ENCODE measurements around the gene ACTR2. TPM values are rescaled to one million over a fixed set of nuclear protein-coding genes. Genes with fewer than 3 reads are reported as not detected.
A peak's percentile ranks its signal among the peaks of the same experiment; 100 is the strongest.

ACTR2 gene
- total RNA-seq, 4 donors from 2014 or later = 56.9 to 123 (median 81.8) TPM

GRCh38 chr2:65186093-65186868 is 41.4 kb upstream of the ACTR2 start:
- Histone ChIP-seq H3K4me3 (peak overlapping the region in 1 of 4 donors; percentile 13), H3K36me3 (no peaks in the 10 kb centered on the region), H3K9me3 (no peaks in the 10 kb centered on the region), H3K27me3 (no peaks in the 10 kb centered on the region), H3K27ac (peak overlapping the region; percentile 68 to 83 (median 76)), H3K4me1 (peaks cover 5 to 25% (median 13%) of the 10 kb centered on the region in 4 donors)
- TF ChIP-seq EP300 (IDR thresholded peaks at IDR 0.05; ENCODE audit: low read depth) = no peak
- TF ChIP-seq POLR2AphosphoS5 (IDR thresholded peaks at IDR 0.05) = peak in 2 of 3 donors; percentile 23 to 29
- peak in 1 of 5 experiments; percentile 50 for TF ChIP-seq CTCF (IDR thresholded peaks at IDR 0.05)
- in situ Hi-C loops (cut with MboI; ENCODE audit: low pct_ligation_motif_present in 1 of 4, low pct_unique_long_range_greater_than_20kb in 1 of 4, low sequenced_read_pairs in 3 of 4) = loop anchor here (10.0 to 25.0 kb wide), 3 partner anchors 121 to 274 kb away; partner anchors contain the start of gene CEP68 (in 2 of the 4)
- intact Hi-C loops (cut with DNase I; ENCODE audit: low total_unique reads) = loop anchor here (5.0 kb wide), 1 partner anchor 269 kb away; no protein-coding TSS in a partner anchor
- peak; percentile 59 for DNase-seq
- 56 to 64% methylated on average over 3 to 23 of the region's 23 CpGs for WGBS, 2 donors (ENCODE audit: low coverage in 1 of 2)

GRCh38 chr2:65186872-65187851 is 40.5 kb upstream of the ACTR2 start:
- 42% methylated on average over 7 to 19 of the region's 19 CpGs for WGBS, 2 donors (ENCODE audit: low coverage in 1 of 2)
- TF ChIP-seq CTCF (IDR thresholded peaks at IDR 0.05) (peak; percentile 74 to 88 (median 84)), POLR2AphosphoS5 (IDR thresholded peaks at IDR 0.05) (no peak), POLR2A (IDR thresholded peaks at IDR 0.05) (no peak), EP300 (IDR thresholded peaks at IDR 0.05; ENCODE audit: low read depth) (no peak)
- Histone ChIP-seq H3K27me3 (no peaks in the 10 kb centered on the region), H3K4me1 (peaks cover 5 to 25% (median 13%) of the 10 kb centered on the region in 4 donors), H3K36me3 (no peaks in the 10 kb centered on the region), H3K4me3 (peak overlapping the region in 1 of 4 donors; percentile 13), H3K9me3 (no peaks in the 10 kb centered on the region), H3K27ac (peak overlapping the region; percentile 68 to 83 (median 76))
- intact Hi-C loops (cut with DNase I; ENCODE audit: low total_unique reads) = loop anchor here (5.0 kb wide), 1 partner anchor 270 kb away; no protein-coding TSS in a partner anchor
- peak; percentile 89 for DNase-seq
- in situ Hi-C loops (cut with MboI; ENCODE audit: low pct_ligation_motif_present in 1 of 4, low pct_unique_long_range_greater_than_20kb in 1 of 4, low sequenced_read_pairs in 3 of 4) = loop anchor here (10.0 to 25.0 kb wide), 3 partner anchors 122 to 275 kb away; partner anchors contain the start of gene CEP68 (in 2 of the 4)

GRCh38 chr2:65193446-65193845 is 34.2 kb upstream of the ACTR2 start:
- 80 to 88% methylated on average over 6 to 8 of the region's 8 CpGs for WGBS, 2 donors (ENCODE audit: low coverage in 1 of 2)
- no peak for DNase-seq
- H3K27ac ChIP-seq = no peak overlapping the region
- TF ChIP-seq EP300 (IDR thresholded peaks at IDR 0.05; ENCODE audit: low read depth) (no peak), POLR2A (IDR thresholded peaks at IDR 0.05) (no peak), CTCF (IDR thresholded peaks at IDR 0.05) (no peak), POLR2AphosphoS5 (IDR thresholded peaks at IDR 0.05) (no peak)
- H3K27me3 ChIP-seq = no peaks in the 10 kb centered on the region
- intact Hi-C loops (cut with DNase I; ENCODE audit: low total_unique reads) = no loop called here
- H3K36me3 ChIP-seq = no peaks in the 10 kb centered on the region
- H3K9me3 ChIP-seq = no peaks in the 10 kb centered on the region
- H3K4me1 ChIP-seq = no peaks in the 10 kb centered on the region
- H3K4me3 ChIP-seq = no peak overlapping the region
- in situ Hi-C loops (cut with MboI; ENCODE audit: low pct_ligation_motif_present in 1 of 4, low pct_unique_long_range_greater_than_20kb in 1 of 4, low sequenced_read_pairs in 3 of 4) = loop anchor here in 3 of 4 donors (25.0 kb wide), 2 partner anchors 131 to 281 kb away; partner anchors contain the start of gene CEP68 (in 2 of the 3)
